Osteocyte (in vitro differentiated cells): ENCODE measurements around the gene RPL13. TPM values are rescaled to one million over a fixed set of nuclear protein-coding genes. Genes with fewer than 3 reads are reported as not detected.

Experiments used
- DNase-seq: peaks from one replicate; pipeline ENCODE4 v3.0.0; 2021; ENCODE audit warnings: mixed read lengths; ENCODE audit not compliant: unreplicated experiment; ENCODE audit errors: extremely low spot score
- H3K27ac Mint-ChIP-seq: one replicate; pipeline ENCODE4 v1.8.0; 2021; ENCODE audit warnings: mild to moderate bottlenecking, mixed read lengths; ENCODE audit not compliant: unreplicated experiment
- H3K27me3 Mint-ChIP-seq: one replicate; pipeline ENCODE4 v1.8.0; 2021; ENCODE audit warnings: mixed read lengths; ENCODE audit not compliant: unreplicated experiment
- H3K36me3 Mint-ChIP-seq: one replicate; pipeline ENCODE4 v1.8.0; 2021; ENCODE audit warnings: mixed read lengths; ENCODE audit not compliant: unreplicated experiment
- H3K4me1 Mint-ChIP-seq: one replicate; pipeline ENCODE4 v1.8.0; 2021; ENCODE audit warnings: mixed read lengths; ENCODE audit not compliant: unreplicated experiment
- H3K4me3 Mint-ChIP-seq: one replicate; pipeline ENCODE4 v1.8.0; 2021; ENCODE audit warnings: mild to moderate bottlenecking, moderate library complexity, mixed read lengths; ENCODE audit not compliant: unreplicated experiment
- H3K9me3 Mint-ChIP-seq: one replicate; pipeline ENCODE4 v1.8.0; 2021; ENCODE audit warnings: mixed read lengths; ENCODE audit not compliant: unreplicated experiment
- total RNA-seq: library from RNA; stranded (reverse); gene quantifications from 2 replicates; pipeline ENCODE4 v1.2.1, GENCODE V29; 2021
- TF ChIP-seq, protein P1 (sequence below): fragments of 200-600 bp; sonication (generic); IDR thresholded peaks from 2 replicates; pipeline ENCODE4 v1.5.0; 2021; ENCODE audit warnings: antibody characterized with exemption, mild to moderate bottlenecking, moderate library complexity

Gene RPL13
- total RNA-seq, 1 donor from 2014 or later: 1,785 TPM

GRCh38 chr16:89576153-89577054 lies 15.9 kb downstream of the RPL13 start:
- Mint-ChIP-seq H3K27me3 (no peaks in the 10 kb centered on the region), H3K4me3 (no peak overlapping the region), H3K36me3 (no peaks in the 10 kb centered on the region), H3K9me3 (no peaks in the 10 kb centered on the region), H3K4me1 (peaks cover 16% of the 10 kb centered on the region), H3K27ac (no peak overlapping the region)
- TF ChIP-seq, protein P1, sequence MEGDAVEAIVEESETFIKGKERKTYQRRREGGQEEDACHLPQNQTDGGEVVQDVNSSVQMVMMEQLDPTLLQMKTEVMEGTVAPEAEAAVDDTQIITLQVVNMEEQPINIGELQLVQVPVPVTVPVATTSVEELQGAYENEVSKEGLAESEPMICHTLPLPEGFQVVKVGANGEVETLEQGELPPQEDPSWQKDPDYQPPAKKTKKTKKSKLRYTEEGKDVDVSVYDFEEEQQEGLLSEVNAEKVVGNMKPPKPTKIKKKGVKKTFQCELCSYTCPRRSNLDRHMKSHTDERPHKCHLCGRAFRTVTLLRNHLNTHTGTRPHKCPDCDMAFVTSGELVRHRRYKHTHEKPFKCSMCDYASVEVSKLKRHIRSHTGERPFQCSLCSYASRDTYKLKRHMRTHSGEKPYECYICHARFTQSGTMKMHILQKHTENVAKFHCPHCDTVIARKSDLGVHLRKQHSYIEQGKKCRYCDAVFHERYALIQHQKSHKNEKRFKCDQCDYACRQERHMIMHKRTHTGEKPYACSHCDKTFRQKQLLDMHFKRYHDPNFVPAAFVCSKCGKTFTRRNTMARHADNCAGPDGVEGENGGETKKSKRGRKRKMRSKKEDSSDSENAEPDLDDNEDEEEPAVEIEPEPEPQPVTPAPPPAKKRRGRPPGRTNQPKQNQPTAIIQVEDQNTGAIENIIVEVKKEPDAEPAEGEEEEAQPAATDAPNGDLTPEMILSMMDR: no peak
- no peak for DNase-seq

DNA sequence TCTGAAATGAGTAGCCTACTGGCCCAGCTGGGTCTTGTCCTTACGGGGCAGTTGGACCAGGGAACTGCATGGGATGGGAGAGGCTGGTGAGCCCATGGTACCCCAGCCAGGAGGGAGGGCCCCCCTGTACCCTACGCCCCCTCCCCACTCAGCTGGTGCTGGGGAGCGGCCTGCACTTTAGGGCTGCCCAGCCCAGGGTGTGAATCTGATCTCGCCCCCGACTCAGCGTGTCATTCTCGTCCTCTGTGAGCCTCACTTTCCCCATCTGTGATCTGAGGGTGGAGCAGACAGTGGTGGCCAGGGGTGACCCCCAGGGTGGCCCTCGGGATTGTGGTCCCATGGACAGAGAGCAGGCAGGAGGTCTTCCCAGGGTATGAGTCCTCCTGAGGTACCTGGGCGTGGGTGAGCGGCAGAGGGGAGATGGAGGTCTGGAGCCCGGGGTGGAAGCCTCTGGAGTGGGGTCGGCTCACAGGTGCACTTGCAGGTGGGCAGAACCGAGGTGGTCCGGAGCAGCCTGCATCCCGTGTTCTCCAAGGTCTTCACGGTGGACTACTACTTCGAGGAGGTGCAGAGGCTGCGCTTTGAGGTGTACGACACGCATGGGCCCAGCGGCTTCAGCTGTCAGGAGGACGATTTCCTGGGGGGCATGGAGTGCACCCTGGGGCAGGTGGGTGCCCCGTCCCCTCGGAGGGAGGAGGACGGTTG lies 16.7 kb downstream of the RPL13 start:
- H3K36me3 Mint-ChIP-seq: no peaks in the 10 kb centered on the region
- H3K9me3 Mint-ChIP-seq: no peaks in the 10 kb centered on the region
- H3K4me3 Mint-ChIP-seq: peak overlapping the region; percentile 58
- no peak overlapping the region for H3K27ac Mint-ChIP-seq
- H3K27me3 Mint-ChIP-seq: no peaks in the 10 kb centered on the region
- peaks cover 16% of the 10 kb centered on the region for H3K4me1 Mint-ChIP-seq
- no peak for DNase-seq
- TF ChIP-seq, protein P1: no peak

GRCh38 chr16:89579351-89579750 lies 18.9 kb downstream of the RPL13 start:
- TF ChIP-seq, protein P1: no peak
- no peak for DNase-seq
- H3K4me3 Mint-ChIP-seq: no peak overlapping the region
- H3K27ac Mint-ChIP-seq: no peak overlapping the region
- no peaks in the 10 kb centered on the region for H3K27me3 Mint-ChIP-seq
- peaks cover 4% of the 10 kb centered on the region for H3K4me1 Mint-ChIP-seq
- H3K36me3 Mint-ChIP-seq: no peaks in the 10 kb centered on the region
- no peaks in the 10 kb centered on the region for H3K9me3 Mint-ChIP-seq

DNA sequence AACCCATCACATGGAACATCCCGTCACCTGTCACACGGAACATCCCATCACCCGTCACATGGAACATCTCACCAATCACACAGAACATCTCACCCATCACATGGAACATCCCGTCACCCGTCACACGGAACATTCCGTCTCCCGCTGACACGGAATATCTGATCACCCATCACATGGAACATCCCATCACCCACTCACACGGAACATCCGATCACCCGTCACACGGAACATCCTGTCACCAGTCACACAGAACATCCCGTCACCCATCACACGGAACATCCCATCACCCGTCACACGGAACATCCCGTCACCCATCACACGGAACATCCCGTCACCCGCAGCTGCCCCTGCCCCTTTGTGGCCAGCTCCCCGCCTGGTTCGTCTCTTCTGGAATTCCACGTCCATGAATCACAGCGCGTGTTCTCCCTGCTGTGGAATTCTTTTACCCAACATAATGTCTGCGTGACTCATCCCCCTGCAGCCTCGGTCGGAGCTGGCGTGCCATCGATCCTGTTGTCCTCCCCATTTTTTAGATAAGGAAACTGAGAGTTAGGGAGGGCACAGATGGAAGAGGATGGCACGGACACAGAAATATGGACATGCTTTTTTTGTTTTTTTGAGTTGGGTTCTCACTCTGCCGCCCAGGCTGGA lies 20.7 kb downstream of the RPL13 start:
- TF ChIP-seq, protein P1: no peak
- peaks cover 2% of the 10 kb centered on the region for H3K4me1 Mint-ChIP-seq
- no peak overlapping the region for H3K4me3 Mint-ChIP-seq
- DNase-seq: peak; percentile 94
- H3K27me3 Mint-ChIP-seq: no peaks in the 10 kb centered on the region
- no peak overlapping the region for H3K27ac Mint-ChIP-seq
- H3K36me3 Mint-ChIP-seq: no peaks in the 10 kb centered on the region
- H3K9me3 Mint-ChIP-seq: no peaks in the 10 kb centered on the region
